OCI-LY7 (cell line): ENCODE measurements around the gene PTGDS. TPM values are rescaled to one million over a fixed set of nuclear protein-coding genes. Genes with fewer than 3 reads are reported as not detected.
A peak's percentile ranks its signal among the peaks of the same experiment; 100 is the strongest.

Experiments
- BruUV-seq: library from RNA; stranded (reverse); fragments of 400-500 nt; replicated peaks from 2 replicates; lab custom pipeline; 2021; lab: Mats Ljungman, UMichigan
- CTCF ChIA-PET: fragments of 300-600 bp; sonication (Branson Sonifier 250); formaldehyde crosslinking; loops from one replicate; lab custom pipeline; 2022; ENCODE audit warnings: antibody characterized with exemption; ENCODE audit not compliant: unreplicated experiment; lab: Charles Lee
- POLR2A ChIA-PET: fragments of 300-600 bp; sonication (Branson Sonifier 250); formaldehyde crosslinking; loops from one replicate; lab custom pipeline; 2022; ENCODE audit warnings: antibody characterized with exemption; lab: Charles Lee
- DNase-seq: peaks from one replicate; pipeline ENCODE4 v3.0.0-alpha.2; 2015; ENCODE audit warnings: low spot score
- H2AFZ ChIP-seq: fragments of 200-600 bp; sonication (generic), shearing (Covaris generic); 2 replicates; pipeline ENCODE4 v1.6.1; 2014; ENCODE audit warnings: mild to moderate bottlenecking, antibody characterized with exemption, low read length, moderate library complexity
- H3K27ac ChIP-seq: fragments of 200-600 bp; sonication (generic); 2 replicates; pipeline ENCODE4 v1.5.1; 2014; ENCODE audit warnings: mixed run types, low read depth, mild to moderate bottlenecking, moderate library complexity, low read length, inconsistent platforms; ENCODE audit not compliant: poor library complexity, severe bottlenecking
- H3K36me3 ChIP-seq: fragments of 200-600 bp; sonication (generic); 2 replicates; pipeline ENCODE4 v1.6.1; 2014; ENCODE audit warnings: mild to moderate bottlenecking, antibody characterized with exemption, low read length, moderate library complexity, mixed read lengths; ENCODE audit not compliant: insufficient read depth
- H3K4me1 ChIP-seq: fragments of 200-600 bp; sonication (generic); 2 replicates; pipeline ENCODE4 v1.5.1; 2014; ENCODE audit warnings: mild to moderate bottlenecking, low read length; ENCODE audit not compliant: insufficient read depth, poor library complexity, severe bottlenecking
- H3K4me2 ChIP-seq: fragments of 200-600 bp; sonication (generic); 2 replicates; pipeline ENCODE4 v1.6.1; 2014; ENCODE audit warnings: mild to moderate bottlenecking, low read length
- H3K4me3 ChIP-seq: fragments of 200-600 bp; sonication (generic); 2 replicates; pipeline ENCODE4 v1.5.1; 2014; ENCODE audit warnings: mild to moderate bottlenecking, low read depth, low read length; ENCODE audit not compliant: poor library complexity, severe bottlenecking
- H3K79me2 ChIP-seq: fragments of 200-600 bp; sonication (generic); 2 replicates; pipeline ENCODE4 v1.6.1; 2016; ENCODE audit warnings: low read depth, mild to moderate bottlenecking, low read length, moderate library complexity, mixed read lengths; ENCODE audit not compliant: insufficient read depth
- H3K9me2 ChIP-seq: fragments of 200-600 bp; sonication (generic); 2 replicates; pipeline ENCODE4 v1.6.1; 2016; ENCODE audit warnings: mild to moderate bottlenecking, low read length, mixed read lengths; ENCODE audit not compliant: insufficient read depth
- H3K9me3 ChIP-seq: fragments of 200-600 bp; sonication (generic); 2 replicates; pipeline ENCODE4 v1.6.1; 2014; ENCODE audit warnings: mild to moderate bottlenecking, mixed run types, low read length, mixed read lengths
- H4K20me1 ChIP-seq: fragments of 200-600 bp; sonication (generic); 2 replicates; pipeline ENCODE4 v1.6.1; 2014; ENCODE audit warnings: mild to moderate bottlenecking, antibody characterized with exemption, low read length, moderate library complexity, mixed read lengths; ENCODE audit not compliant: insufficient read depth
- EZH2phosphoT487 ChIP-seq: fragments of 200-600 bp; sonication (generic); IDR thresholded peaks from 2 replicates; pipeline ENCODE4 v1.6.1; 2018; ENCODE audit warnings: low read depth, borderline replicate concordance, mild to moderate bottlenecking, mixed run types, antibody characterized with exemption, low read length, moderate library complexity, mixed read lengths
- intact Hi-C: fragments of 100-400 bp; cut with micrococcal nuclease; formaldehyde crosslinking; loops from one replicate; pipeline ENCODE4 v1.10.0; 2022; ENCODE audit not compliant: unreplicated experiment
- total RNA-seq, 2 experiments: library from RNA; depleted of rRNA in 1 of 2; stranded (reverse); fragments of >200 nt in 1 of 2; shearing (Covaris generic) in 1 of 2; gene quantifications; 2 replicates each; pipeline ENCODE4 v1.2.3, GENCODE V29; 2014 to 2022
- TF ChIP-seq, protein P1 (sequence below): fragments of 200-600 bp; sonication (generic); conservative IDR thresholded peaks from 2 replicates; pipeline ENCODE4 v1.5.1; 2014; ENCODE audit warnings: mild to moderate bottlenecking, antibody characterized with exemption, low read length, moderate library complexity, mixed read lengths

PTGDS gene
- total RNA-seq, 2 experiments from 2014 or later, result not detected

DNA sequence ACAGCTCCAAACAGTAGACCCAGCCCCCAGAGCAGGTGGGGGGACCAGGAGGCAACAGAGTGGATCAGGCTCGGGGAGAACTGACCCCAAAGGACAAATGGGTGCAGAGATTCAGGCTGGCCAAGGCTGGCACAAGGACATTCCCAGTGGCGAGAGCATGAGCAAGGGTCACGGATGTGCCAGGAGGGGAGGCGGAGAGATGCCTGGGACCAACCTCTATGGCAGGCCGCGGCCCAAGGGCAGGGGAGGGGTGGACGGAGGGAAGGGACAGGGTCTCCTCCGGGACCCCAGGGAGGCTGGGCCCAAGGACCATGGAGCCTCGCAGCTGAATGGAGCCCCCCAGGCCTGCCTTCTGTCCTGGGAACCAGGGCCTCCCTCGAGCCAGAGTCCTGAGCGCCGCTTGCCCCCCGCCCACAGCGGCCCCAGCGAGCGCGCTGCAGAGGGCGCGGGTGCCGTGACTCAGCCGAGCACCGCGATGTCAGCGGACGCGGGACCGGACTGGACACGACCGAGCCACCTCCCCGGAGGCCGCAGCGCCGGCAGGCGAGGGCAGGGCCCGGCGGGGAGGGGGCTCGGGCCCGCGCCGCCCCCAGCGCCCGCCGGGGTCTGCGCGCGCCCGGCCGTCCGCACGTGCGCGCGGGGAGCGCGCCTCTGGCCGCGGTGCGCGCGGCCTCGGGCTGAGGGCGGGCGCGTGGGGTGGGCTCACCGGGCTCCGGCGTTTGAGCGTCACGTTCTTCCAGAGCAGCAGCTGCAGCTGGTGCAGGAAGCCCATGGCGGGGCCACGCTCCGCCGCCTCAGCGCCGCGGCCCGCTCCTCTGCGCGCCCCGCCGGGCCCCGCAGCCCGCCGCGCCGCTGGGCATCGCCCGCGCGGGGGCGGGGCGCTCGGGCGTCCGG lies 50.3 kb downstream of the PTGDS start, which contains the start of gene ABCA2:
Gene ABCA2 (minus strand): TSS at position 869 of the 894 bp plus-strand sequence. CDS start 97 bp downstream, at position 772.
- ChIA-PET POLR2A (interaction anchor here (2.1 kb wide), 1 partner anchor 42 kb away, joined by 4 read pairs; no protein-coding TSS in a partner anchor), CTCF (no interaction called here)
- intact Hi-C loops, result loop anchor here (2.0 kb wide), 2 partner anchors 141 to 237 kb away; partner anchors contain the start of genes TMEM141 and TRAF2
- Histone ChIP-seq H3K9me2 (no peaks in the 10 kb centered on the region), H3K9me3 (no peaks in the 10 kb centered on the region), H3K36me3 (no peaks in the 10 kb centered on the region), H2AFZ (peak within 1 kb of the TSS; percentile 80; the same call in 1 of the 2 replicates), H3K79me2 (no peaks in the 10 kb centered on the region), H3K4me3 (peak within 1 kb of the TSS; percentile 65), H3K27ac (peak within 1 kb of the TSS; percentile 8), H3K4me2 (peak within 1 kb of the TSS; percentile 84), H4K20me1 (no peaks in the 10 kb centered on the region), H3K4me1 (peaks cover 45% of the 10 kb centered on the region)
- DNase-seq, result no peak
- TF ChIP-seq, protein P1, sequence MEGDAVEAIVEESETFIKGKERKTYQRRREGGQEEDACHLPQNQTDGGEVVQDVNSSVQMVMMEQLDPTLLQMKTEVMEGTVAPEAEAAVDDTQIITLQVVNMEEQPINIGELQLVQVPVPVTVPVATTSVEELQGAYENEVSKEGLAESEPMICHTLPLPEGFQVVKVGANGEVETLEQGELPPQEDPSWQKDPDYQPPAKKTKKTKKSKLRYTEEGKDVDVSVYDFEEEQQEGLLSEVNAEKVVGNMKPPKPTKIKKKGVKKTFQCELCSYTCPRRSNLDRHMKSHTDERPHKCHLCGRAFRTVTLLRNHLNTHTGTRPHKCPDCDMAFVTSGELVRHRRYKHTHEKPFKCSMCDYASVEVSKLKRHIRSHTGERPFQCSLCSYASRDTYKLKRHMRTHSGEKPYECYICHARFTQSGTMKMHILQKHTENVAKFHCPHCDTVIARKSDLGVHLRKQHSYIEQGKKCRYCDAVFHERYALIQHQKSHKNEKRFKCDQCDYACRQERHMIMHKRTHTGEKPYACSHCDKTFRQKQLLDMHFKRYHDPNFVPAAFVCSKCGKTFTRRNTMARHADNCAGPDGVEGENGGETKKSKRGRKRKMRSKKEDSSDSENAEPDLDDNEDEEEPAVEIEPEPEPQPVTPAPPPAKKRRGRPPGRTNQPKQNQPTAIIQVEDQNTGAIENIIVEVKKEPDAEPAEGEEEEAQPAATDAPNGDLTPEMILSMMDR, result no peak
- TF ChIP-seq EZH2phosphoT487, result no peak
- BruUV-seq, result no TSS peak

DNA sequence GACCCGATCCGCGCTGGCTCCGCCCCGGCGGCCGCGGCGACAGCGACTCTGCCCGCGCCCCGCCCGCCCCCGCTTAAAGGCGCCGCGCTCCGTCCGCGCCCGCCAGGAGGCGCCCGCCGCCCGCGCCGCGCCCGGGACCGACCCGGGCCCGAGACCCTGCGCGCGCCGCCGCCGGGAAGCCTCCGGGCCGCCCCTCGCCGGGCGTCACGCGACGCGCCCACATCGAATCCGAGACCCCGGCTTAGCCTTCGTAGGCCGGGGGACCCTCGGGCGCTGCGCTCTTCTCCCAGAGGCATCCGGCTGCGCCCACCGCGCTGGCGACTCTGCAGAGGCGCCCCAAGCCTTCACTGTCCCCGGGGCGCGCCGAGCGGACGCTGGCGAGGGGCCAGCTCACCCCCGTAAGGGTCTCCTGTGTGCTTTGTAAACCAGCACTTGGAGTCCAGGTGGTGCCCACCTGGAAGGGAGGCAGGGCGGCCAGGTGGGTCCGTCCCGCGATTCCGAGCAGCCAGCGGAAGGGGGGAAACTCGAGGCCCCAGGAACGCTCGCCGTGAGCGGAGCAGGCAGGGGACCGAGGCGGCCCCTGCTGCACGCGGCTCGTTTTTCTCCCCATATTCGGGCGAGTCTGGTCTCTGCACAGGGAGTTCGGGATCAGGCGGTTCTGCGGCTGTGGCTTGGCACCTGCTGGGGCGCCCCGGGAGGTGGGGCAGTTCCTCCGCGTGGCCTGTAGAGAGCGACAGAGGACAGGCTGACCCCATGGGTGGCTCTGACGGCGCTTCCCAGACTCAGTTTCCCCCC lies 51.2 kb downstream of the PTGDS start:
- Histone ChIP-seq H3K36me3 (no peaks in the 10 kb centered on the region), H3K4me1 (peaks cover 46% of the 10 kb centered on the region), H3K79me2 (no peaks in the 10 kb centered on the region), H3K9me3 (no peaks in the 10 kb centered on the region), H3K9me2 (no peaks in the 10 kb centered on the region), H3K27ac (peak overlapping the region; percentile 8), H3K4me3 (peak overlapping the region; percentile 65), H3K4me2 (peak overlapping the region; percentile 84), H4K20me1 (no peaks in the 10 kb centered on the region), H2AFZ (peak overlapping the region; percentile 80; the same call in 1 of the 2 replicates)
- ChIA-PET CTCF (interaction anchor here (0.6 to 2.2 kb wide), 6 partner anchors 11 to 238 kb away, joined by 3 to 6 read pairs (median 3); partner anchors contain the start of gene TMEM141), POLR2A (interaction anchor here (1.7 to 2.1 kb wide), 2 partner anchors 28 to 41 kb away, joined by 4 read pairs; no protein-coding TSS in a partner anchor)
- intact Hi-C loops, result loop anchor here (2.0 kb wide), 2 partner anchors 142 to 238 kb away; partner anchors contain the start of genes TMEM141 and TRAF2
- BruUV-seq, result no TSS peak
- TF ChIP-seq EZH2phosphoT487, result no peak
- TF ChIP-seq, protein P1, result peak; percentile 62; the same call in 1 of the 2 replicates
- peak; percentile 77 for DNase-seq
